HepG2 (cell line): ENCODE data around the gene PPP2R5E. TPM values are rescaled to one million over a fixed set of nuclear protein-coding genes. Genes with fewer than 3 reads are reported as not detected.
A peak's percentile ranks its signal among the peaks of the same experiment; 100 is the strongest.

Source experiments
- IRX3 ChIP-seq: sonication (generic); formaldehyde crosslinking; IDR thresholded peaks from 2 replicates; pipeline ENCODE4 v1.8.1; 2023; ENCODE audit warnings: mild to moderate bottlenecking, low read depth, missing genetic modification reagents, borderline replicate concordance
- KAT2B ChIP-seq: fragments of 150-350 bp; IDR thresholded peaks from 2 replicates; pipeline ENCODE4 v1.6.1; 2014; ENCODE audit warnings: low read depth, low read length, borderline replicate concordance
- KLF16 ChIP-seq, 2 experiments: sonication (generic) in 1 of 2; formaldehyde crosslinking in 1 of 2; IDR thresholded peaks; 2 replicates each; pipeline versions ENCODE4 v1.6.1 to v1.8.0; 2016 to 2023; ENCODE audit warnings: missing genetic modification reagents in 2 of 2, missing compliant biosample characterization in 1 of 2
- NFE2L2 ChIP-seq: fragments of 150-350 bp; IDR thresholded peaks from 2 replicates; pipeline ENCODE4 v1.6.1; 2014; ENCODE audit warnings: low read length
- NR2C2 ChIP-seq: sonication (generic); formaldehyde crosslinking; IDR thresholded peaks from 2 replicates; pipeline ENCODE4 v1.4.0; 2020; ENCODE audit warnings: missing genetic modification reagents, mild to moderate bottlenecking, moderate library complexity, borderline replicate concordance
- POGZ ChIP-seq: sonication (generic); formaldehyde crosslinking; IDR thresholded peaks from 2 replicates; pipeline ENCODE4 v1.4.0; 2020; ENCODE audit warnings: mild to moderate bottlenecking, missing genetic modification reagents
- XRCC5 ChIP-seq: fragments of 200-400 bp; formaldehyde crosslinking; optimal IDR thresholded peaks from 2 replicates; pipeline ENCODE3; 2017; ENCODE audit warnings: mild to moderate bottlenecking, low read length
- ZFP36 ChIP-seq: fragments of 150-350 bp; IDR thresholded peaks from 2 replicates; pipeline ENCODE4 v1.6.1; 2018; ENCODE audit warnings: borderline replicate concordance, low read length, low read depth; ENCODE audit not compliant: partially characterized antibody
- ZNF530 ChIP-seq: sonication (generic); formaldehyde crosslinking; IDR thresholded peaks from 2 replicates; pipeline ENCODE4 v1.5.0; 2020; ENCODE audit warnings: low read depth, mild to moderate bottlenecking, missing genetic modification reagents
- ZNF550 ChIP-seq: sonication (generic); formaldehyde crosslinking; IDR thresholded peaks from 2 replicates; pipeline ENCODE4 v1.4.0; 2020; ENCODE audit warnings: mild to moderate bottlenecking, missing genetic modification reagents, borderline replicate concordance
- ZSCAN20 ChIP-seq: sonication (generic); formaldehyde crosslinking; IDR thresholded peaks from 2 replicates; pipeline ENCODE4 v1.4.0; 2020; ENCODE audit warnings: missing genetic modification reagents, mild to moderate bottlenecking, borderline replicate concordance
- ZSCAN31 ChIP-seq: sonication (generic); formaldehyde crosslinking; IDR thresholded peaks from 2 replicates; pipeline ENCODE4 v1.5.0; 2020; ENCODE audit warnings: low read depth, mild to moderate bottlenecking, missing genetic modification reagents
- polyA plus RNA-seq, 8 experiments: library from polyadenylated mRNA; depleted of rRNA in 3 of 8; stranded (reverse) in 7 of 8; unstranded in 1 of 8; fragments of >200 nt; fragmentation: Illumina TruSeq in 4 of 8; extraction: Trizol in 4 of 8; gene quantifications; 2 replicates each; pipeline versions ENCODE4 v1.2.1 to v1.2.3, GENCODE V29; 2011 to 2016; ENCODE audit warnings: low read depth in 4 of 8, missing spikeins in 1 of 8, mixed read lengths in 1 of 8; ENCODE audit not compliant: insufficient read depth in 1 of 8
- total RNA-seq, 5 experiments: library from RNA; depleted of rRNA; stranded (reverse); fragments of >200 nt; fragmentation: Illumina TruSeq; extraction: Trizol; gene quantifications; 2 replicates each; pipeline ENCODE4 v1.2.3, GENCODE V29; 2016; ENCODE audit warnings: low read depth in 1 of 5
- TF ChIP-seq, protein P1 (sequence below): sonication (generic); formaldehyde crosslinking; IDR thresholded peaks from 2 replicates; pipeline ENCODE4 v1.5.0; 2020; ENCODE audit warnings: missing genetic modification reagents, mild to moderate bottlenecking, borderline replicate concordance
- TF ChIP-seq, protein P2 (sequence below): sonication (generic); formaldehyde crosslinking; IDR thresholded peaks from 2 replicates; pipeline ENCODE4 v1.5.0; 2020; ENCODE audit warnings: missing genetic modification reagents
- TF ChIP-seq, protein P3 (sequence below): IDR thresholded peaks from 2 replicates; pipeline ENCODE4 v1.6.1; 2016; ENCODE audit warnings: missing genetic modification reagents, missing compliant biosample characterization
- TF ChIP-seq, protein P4 (sequence below): sonication (generic); formaldehyde crosslinking; IDR thresholded peaks from 2 replicates; pipeline ENCODE4 v1.4.0; 2020; ENCODE audit warnings: missing genetic modification reagents, borderline replicate concordance
- TF ChIP-seq, protein P5 (sequence below): sonication (generic); formaldehyde crosslinking; IDR thresholded peaks from 2 replicates; pipeline ENCODE4 v1.9.0; 2022; ENCODE audit warnings: low read depth, missing genetic modification reagents
- TF ChIP-seq, protein P6 (sequence below): sonication (generic); formaldehyde crosslinking; IDR thresholded peaks from 2 replicates; pipeline ENCODE4 v1.4.0; 2020; ENCODE audit warnings: missing genetic modification reagents

Gene PPP2R5E
- total and polyA plus RNA-seq, 2 of the 13 experiments (the other 11 are each of a cell fraction or from before 2014, with no cell fraction given) = 8.9 to 11.0 TPM

DNA sequence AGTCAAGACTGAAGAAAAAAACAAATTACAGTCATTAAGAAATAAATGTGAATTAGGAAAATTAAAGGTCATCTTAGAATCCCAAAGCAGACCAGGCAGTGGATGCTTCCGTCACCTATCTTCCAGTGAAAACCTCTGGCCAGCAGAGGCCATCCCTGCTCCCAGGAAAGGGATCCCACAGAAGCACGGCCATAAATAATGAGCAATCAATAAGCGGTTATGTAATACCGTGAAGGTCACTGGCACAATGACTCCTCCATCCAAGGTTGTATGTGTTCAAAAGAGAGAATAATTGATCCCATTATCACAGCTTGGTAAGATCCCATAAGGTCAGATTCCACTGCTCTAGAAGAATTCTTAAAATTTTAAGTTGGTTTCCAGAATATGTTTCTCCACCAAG lies 85.7 kb downstream of the PPP2R5E start (continued):
- no peak for TF ChIP-seq ZNF550
- no peak for TF ChIP-seq ZNF530
- no peak for TF ChIP-seq NR2C2 (CRISPR knock-in tag)
- TF ChIP-seq, protein P1, sequence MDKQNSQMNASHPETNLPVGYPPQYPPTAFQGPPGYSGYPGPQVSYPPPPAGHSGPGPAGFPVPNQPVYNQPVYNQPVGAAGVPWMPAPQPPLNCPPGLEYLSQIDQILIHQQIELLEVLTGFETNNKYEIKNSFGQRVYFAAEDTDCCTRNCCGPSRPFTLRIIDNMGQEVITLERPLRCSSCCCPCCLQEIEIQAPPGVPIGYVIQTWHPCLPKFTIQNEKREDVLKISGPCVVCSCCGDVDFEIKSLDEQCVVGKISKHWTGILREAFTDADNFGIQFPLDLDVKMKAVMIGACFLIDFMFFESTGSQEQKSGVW (CRISPR knock-in tag) = no peak
- TF ChIP-seq XRCC5 = no peak
- TF ChIP-seq ZSCAN31 (CRISPR knock-in tag) = no peak
- TF ChIP-seq NFE2L2 = no peak
- TF ChIP-seq, protein P2, sequence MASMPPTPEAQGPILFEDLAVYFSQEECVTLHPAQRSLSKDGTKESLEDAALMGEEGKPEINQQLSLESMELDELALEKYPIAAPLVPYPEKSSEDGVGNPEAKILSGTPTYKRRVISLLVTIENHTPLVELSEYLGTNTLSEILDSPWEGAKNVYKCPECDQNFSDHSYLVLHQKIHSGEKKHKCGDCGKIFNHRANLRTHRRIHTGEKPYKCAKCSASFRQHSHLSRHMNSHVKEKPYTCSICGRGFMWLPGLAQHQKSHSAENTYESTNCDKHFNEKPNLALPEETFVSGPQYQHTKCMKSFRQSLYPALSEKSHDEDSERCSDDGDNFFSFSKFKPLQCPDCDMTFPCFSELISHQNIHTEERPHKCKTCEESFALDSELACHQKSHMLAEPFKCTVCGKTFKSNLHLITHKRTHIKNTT (CRISPR knock-in tag) = no peak
- TF ChIP-seq, protein P3, sequence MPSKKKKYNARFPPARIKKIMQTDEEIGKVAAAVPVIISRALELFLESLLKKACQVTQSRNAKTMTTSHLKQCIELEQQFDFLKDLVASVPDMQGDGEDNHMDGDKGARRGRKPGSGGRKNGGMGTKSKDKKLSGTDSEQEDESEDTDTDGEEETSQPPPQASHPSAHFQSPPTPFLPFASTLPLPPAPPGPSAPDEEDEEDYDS (CRISPR knock-in tag) = no peak
- no peak for TF ChIP-seq ZFP36
- TF ChIP-seq KLF16 (CRISPR knock-in tag; IDR thresholded peaks at IDR 0.05) = peak in 1 of 2 experiments; percentile 66; a peak in 1 of 4 replicates
- TF ChIP-seq, protein P4, sequence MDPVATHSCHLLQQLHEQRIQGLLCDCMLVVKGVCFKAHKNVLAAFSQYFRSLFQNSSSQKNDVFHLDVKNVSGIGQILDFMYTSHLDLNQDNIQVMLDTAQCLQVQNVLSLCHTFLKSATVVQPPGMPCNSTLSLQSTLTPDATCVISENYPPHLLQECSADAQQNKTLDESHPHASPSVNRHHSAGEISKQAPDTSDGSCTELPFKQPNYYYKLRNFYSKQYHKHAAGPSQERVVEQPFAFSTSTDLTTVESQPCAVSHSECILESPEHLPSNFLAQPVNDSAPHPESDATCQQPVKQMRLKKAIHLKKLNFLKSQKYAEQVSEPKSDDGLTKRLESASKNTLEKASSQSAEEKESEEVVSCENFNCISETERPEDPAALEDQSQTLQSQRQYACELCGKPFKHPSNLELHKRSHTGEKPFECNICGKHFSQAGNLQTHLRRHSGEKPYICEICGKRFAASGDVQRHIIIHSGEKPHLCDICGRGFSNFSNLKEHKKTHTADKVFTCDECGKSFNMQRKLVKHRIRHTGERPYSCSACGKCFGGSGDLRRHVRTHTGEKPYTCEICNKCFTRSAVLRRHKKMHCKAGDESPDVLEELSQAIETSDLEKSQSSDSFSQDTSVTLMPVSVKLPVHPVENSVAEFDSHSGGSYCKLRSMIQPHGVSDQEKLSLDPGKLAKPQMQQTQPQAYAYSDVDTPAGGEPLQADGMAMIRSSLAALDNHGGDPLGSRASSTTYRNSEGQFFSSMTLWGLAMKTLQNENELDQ (CRISPR knock-in tag) = no peak
- peak; percentile 56; the same call in 1 of the 2 replicates for TF ChIP-seq KAT2B
- TF ChIP-seq POGZ = peak; percentile 87
- no peak for TF ChIP-seq IRX3 (CRISPR knock-in tag)
- TF ChIP-seq ZSCAN20 (CRISPR knock-in tag) = no peak
- TF ChIP-seq, protein P5, sequence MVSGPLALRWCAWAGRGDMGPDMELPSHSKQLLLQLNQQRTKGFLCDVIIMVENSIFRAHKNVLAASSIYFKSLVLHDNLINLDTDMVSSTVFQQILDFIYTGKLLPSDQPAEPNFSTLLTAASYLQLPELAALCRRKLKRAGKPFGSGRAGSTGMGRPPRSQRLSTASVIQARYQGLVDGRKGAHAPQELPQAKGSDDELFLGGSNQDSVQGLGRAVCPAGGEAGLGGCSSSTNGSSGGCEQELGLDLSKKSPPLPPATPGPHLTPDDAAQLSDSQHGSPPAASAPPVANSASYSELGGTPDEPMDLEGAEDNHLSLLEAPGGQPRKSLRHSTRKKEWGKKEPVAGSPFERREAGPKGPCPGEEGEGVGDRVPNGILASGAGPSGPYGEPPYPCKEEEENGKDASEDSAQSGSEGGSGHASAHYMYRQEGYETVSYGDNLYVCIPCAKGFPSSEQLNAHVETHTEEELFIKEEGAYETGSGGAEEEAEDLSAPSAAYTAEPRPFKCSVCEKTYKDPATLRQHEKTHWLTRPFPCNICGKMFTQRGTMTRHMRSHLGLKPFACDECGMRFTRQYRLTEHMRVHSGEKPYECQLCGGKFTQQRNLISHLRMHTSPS = no peak
- TF ChIP-seq, protein P6, sequence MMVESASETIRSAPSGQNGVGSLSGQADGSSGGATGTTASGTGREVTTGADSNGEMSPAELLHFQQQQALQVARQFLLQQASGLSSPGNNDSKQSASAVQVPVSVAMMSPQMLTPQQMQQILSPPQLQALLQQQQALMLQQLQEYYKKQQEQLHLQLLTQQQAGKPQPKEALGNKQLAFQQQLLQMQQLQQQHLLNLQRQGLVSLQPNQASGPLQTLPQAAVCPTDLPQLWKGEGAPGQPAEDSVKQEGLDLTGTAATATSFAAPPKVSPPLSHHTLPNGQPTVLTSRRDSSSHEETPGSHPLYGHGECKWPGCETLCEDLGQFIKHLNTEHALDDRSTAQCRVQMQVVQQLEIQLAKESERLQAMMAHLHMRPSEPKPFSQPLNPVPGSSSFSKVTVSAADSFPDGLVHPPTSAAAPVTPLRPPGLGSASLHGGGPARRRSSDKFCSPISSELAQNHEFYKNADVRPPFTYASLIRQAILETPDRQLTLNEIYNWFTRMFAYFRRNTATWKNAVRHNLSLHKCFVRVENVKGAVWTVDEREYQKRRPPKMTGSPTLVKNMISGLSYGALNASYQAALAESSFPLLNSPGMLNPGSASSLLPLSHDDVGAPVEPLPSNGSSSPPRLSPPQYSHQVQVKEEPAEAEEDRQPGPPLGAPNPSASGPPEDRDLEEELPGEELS (CRISPR knock-in tag) = 0 out of 2 replicates have a peak, but pooled peaks have one; percentile 39
